GM12878 (cell line): ENCODE data around the gene SETD2. TPM values are rescaled to one million over a fixed set of nuclear protein-coding genes. Genes with fewer than 3 reads are reported as not detected.
"Not testable (repeated sequence)": the region's sequence is repeated elsewhere in the genome, so short reads cannot be mapped to it uniquely, and the experiment has no call there.

ENCODE experiments used
- ATAC-seq: fragments of 200-7000 bp; cut with Tn5 transposase; 3 replicates; pipeline ENCODE4 v1.9.1; 2020; ENCODE audit warnings: mild to moderate bottlenecking, moderate library complexity
- BruUV-seq: library from RNA; stranded (reverse); fragments of 400-500 nt; replicated peaks from 2 replicates; lab custom pipeline; 2021; lab: Mats Ljungman, UMichigan
- CTCF ChIA-PET: fragments of 300-600 bp; sonication (Branson Sonifier 250); formaldehyde crosslinking; extraction: SDS; loops from one replicate; lab custom pipeline; 2021; ENCODE audit warnings: inconsistent platforms; lab: Yijun Ruan, JAX
- POLR2A ChIA-PET: fragments of 350-600 bp; formaldehyde crosslinking; extraction: SDS; loops from one replicate; lab custom pipeline; 2021; ENCODE audit warnings: inconsistent platforms; lab: Charles Lee
- RAD21 ChIA-PET: fragments of 300-600 bp; sonication (Branson Sonifier 250); formaldehyde crosslinking; loops from one replicate; lab custom pipeline; 2023; ENCODE audit warnings: antibody characterized with exemption; ENCODE audit not compliant: unreplicated experiment; lab: Charles Lee
- SMC1A ChIA-PET: fragments of 300-600 bp; sonication (Branson Sonifier 250); formaldehyde crosslinking; loops from one replicate; lab custom pipeline; 2023; ENCODE audit not compliant: unreplicated experiment, uncharacterized antibody; lab: Charles Lee
- DNase-seq: peaks from one replicate; pipeline ENCODE4 v3.0.0-alpha.2; 2011; ENCODE audit warnings: low read depth, low spot score
- FAIRE-seq: peaks from 3 replicates; lab custom pipeline; 2011; peaks lifted over from hg19 to GRCh38; lab: Jason Lieb, UNC
- H2AFZ ChIP-seq: 2 replicates; pipeline ENCODE4 v1.6.0; 2011; ENCODE audit warnings: low read depth, low read length, control low read depth; ENCODE audit not compliant: control insufficient read depth
- H3K27ac ChIP-seq: 2 replicates; pipeline ENCODE4 v1.5.1; 2011; ENCODE audit warnings: control low read depth; ENCODE audit not compliant: control insufficient read depth, insufficient read depth
- H3K27me3 ChIP-seq, 2 experiments: replicated peaks in 1 of 2; 2 replicates each; pipeline versions ENCODE4 v1.6.0 to v1.6.1; 2011; ENCODE audit warnings: low read length in 1 of 2; ENCODE audit not compliant: control insufficient read depth in 2 of 2, insufficient read depth in 2 of 2
- H3K36me3 ChIP-seq, 2 experiments: 2 replicates each; pipeline ENCODE4 v1.5.1; 2011; ENCODE audit warnings: low read length in 1 of 2; ENCODE audit not compliant: control insufficient read depth in 2 of 2, insufficient read depth in 2 of 2
- H3K4me1 ChIP-seq: 2 replicates; pipeline ENCODE4 v1.6.1; 2011; ENCODE audit warnings: mild to moderate bottlenecking, low read length, moderate library complexity, mixed read lengths; ENCODE audit not compliant: control insufficient read depth, insufficient read depth
- H3K4me2 ChIP-seq: 2 replicates; pipeline ENCODE4 v1.6.0; 2011; ENCODE audit warnings: control low read depth; ENCODE audit not compliant: control insufficient read depth, insufficient read depth
- H3K4me3 ChIP-seq: fragments of 200-600 bp; sonication (generic); 2 replicates; pipeline ENCODE4 v1.5.1; 2016
- H3K79me2 ChIP-seq: 2 replicates; pipeline ENCODE4 v1.6.0; 2011; ENCODE audit warnings: low read length; ENCODE audit not compliant: control insufficient read depth, insufficient read depth
- H3K9ac ChIP-seq: 2 replicates; pipeline ENCODE4 v1.8.0; 2011; ENCODE audit warnings: low read length, control low read depth, mixed read lengths; ENCODE audit not compliant: control insufficient read depth, insufficient read depth
- H3K9me3 ChIP-seq: replicated peaks from 3 replicates; pipeline ENCODE4 v1.5.1; 2011; ENCODE audit warnings: mild to moderate bottlenecking, low read length; ENCODE audit not compliant: control insufficient read depth, insufficient read depth
- H4K20me1 ChIP-seq: 2 replicates; pipeline ENCODE4 v1.6.0; 2011; ENCODE audit not compliant: control insufficient read depth, insufficient read depth
- BCL11A ChIP-seq: IDR thresholded peaks from 2 replicates; pipeline ENCODE4 v1.6.1; 2011; ENCODE audit warnings: low read depth, low read length
- CEBPB ChIP-seq, 2 experiments: fragments of 150-350 bp in 1 of 2; IDR thresholded peaks; 2 replicates each; pipeline ENCODE4 v1.6.1; 2012 to 2014; ENCODE audit warnings: low read depth in 2 of 2, low read length in 2 of 2, borderline replicate concordance in 1 of 2, inconsistent platforms in 1 of 2
- CREB1 ChIP-seq: IDR thresholded peaks from 2 replicates; pipeline ENCODE4 v1.6.1; 2012; ENCODE audit warnings: low read depth, mild to moderate bottlenecking, inconsistent platforms
- FOS ChIP-seq: IDR thresholded peaks from 3 replicates; pipeline ENCODE4 v1.6.1; 2011; ENCODE audit warnings: borderline replicate concordance; ENCODE audit not compliant: insufficient read length; ENCODE audit errors: extremely low read depth
- HCFC1 ChIP-seq: fragments of 150-350 bp; IDR thresholded peaks from 2 replicates; pipeline ENCODE4 v1.6.1; 2014; ENCODE audit warnings: low read length
- KLF5 ChIP-seq: fragments of 450-650 bp; IDR thresholded peaks from 2 replicates; pipeline ENCODE4 v1.6.1; 2014; ENCODE audit warnings: mild to moderate bottlenecking; ENCODE audit not compliant: partially characterized antibody
- NFYB ChIP-seq: IDR thresholded peaks from 2 replicates; pipeline ENCODE4 v1.6.1; 2011; ENCODE audit warnings: low read depth, mild to moderate bottlenecking, low read length, improper control_type of control experiment, moderate library complexity; ENCODE audit not compliant: insufficient read depth
- PKNOX1 ChIP-seq: fragments of 450-650 bp; IDR thresholded peaks from 2 replicates; pipeline ENCODE4 v1.6.1; 2016; ENCODE audit warnings: mild to moderate bottlenecking
- ZBTB33 ChIP-seq: fragments of 450-650 bp; IDR thresholded peaks from 2 replicates; pipeline ENCODE4 v1.6.1; 2017; ENCODE audit warnings: mild to moderate bottlenecking
- ZNF217 ChIP-seq: fragments of 450-650 bp; IDR thresholded peaks from 2 replicates; pipeline ENCODE4 v1.6.1; 2017; ENCODE audit warnings: antibody characterized with exemption, mild to moderate bottlenecking
- ZNF622 ChIP-seq: fragments of 450-650 bp; IDR thresholded peaks from 2 replicates; pipeline ENCODE4 v1.6.1; 2017; ENCODE audit warnings: mild to moderate bottlenecking, inconsistent platforms
- WGBS: methylation state at CpG from one replicate; pipeline ENCODE4 v1.1.6; 2016; ENCODE audit warnings: low lambda C conversion rate; ENCODE audit not compliant: insufficient replicate concordance, insufficient coverage; ENCODE audit errors: missing lambda C conversion rate; 5-methylcytosine and 5-hydroxymethylcytosine counted together
- in situ Hi-C: fragments of 300-500 bp; cut with MboI; formaldehyde crosslinking; loops from 9 replicates; pipeline ENCODE4 v1.14.3; 2018; ENCODE audit warnings: mixed read lengths
- intact Hi-C: fragments of 100-400 bp; cut with micrococcal nuclease; formaldehyde crosslinking; loops from one replicate; pipeline ENCODE4 v1.14.2; 2022; ENCODE audit not compliant: unreplicated experiment
- polyA plus RNA-seq, 11 experiments: library from polyadenylated mRNA; depleted of rRNA in 4 of 11; unstranded in 6 of 11; stranded (reverse) in 5 of 11; fragments of >200 nt; fragmentation: Nextera tagmentation in 4 of 11; fragmentation: Illumina TruSeq in 1 of 11; extraction: Ambion mirVana in 4 of 11; extraction: Trizol in 1 of 11; gene quantifications; 1 replicate in 1 of 11; 2 replicates in 10 of 11; pipeline versions ENCODE4 v1.2.1 to v1.2.3, GENCODE V29; 2011 to 2016; ENCODE audit warnings: inconsistent platforms in 2 of 11, missing spikeins in 2 of 11, low read depth in 1 of 11
- total RNA-seq, 4 experiments: library from RNA; depleted of rRNA in 3 of 4; stranded (reverse); fragments of >200 nt in 3 of 4; fragmentation: Illumina TruSeq in 1 of 4; extraction: Trizol in 1 of 4; gene quantifications; 2 replicates each; pipeline versions ENCODE4 v1.2.1 to v1.2.3, GENCODE V29; 2013 to 2021

The SETD2 gene
- total and polyA plus RNA-seq, 10 of the 15 experiments (the other 5 are each of a cell fraction or from before 2014, with no cell fraction given): 8.4 to 44.9 (median 24.5) TPM

- TF ChIP-seq ZNF217: no peak
Observed at GRCh38 chr3:47034868-47035489, 128.9 kb downstream of the SETD2 start (continued).

GRCh38 chr3:47031041-47031440 is 132.9 kb downstream of the SETD2 start:
- in situ Hi-C loops, FAIRE-seq: not testable (repeated sequence)
- RAD21 ChIA-PET: interaction anchor here (1.2 kb wide), 1 partner anchor 11 kb away, joined by 4 read pairs; no protein-coding TSS in a partner anchor

GRCh38 chr3:47028667-47029066 is 135.2 kb downstream of the SETD2 start:
- Histone ChIP-seq H3K36me3 (peaks cover 0 to 2% of the 10 kb centered on the region in 2 experiments; a peak in 2 of 4 replicates), H4K20me1 (no peaks in the 10 kb centered on the region; the same call in 1 of the 2 replicates), H3K27ac (no peak overlapping the region), H3K79me2 (no peaks in the 10 kb centered on the region; the same call in 1 of the 2 replicates), H2AFZ (no peak overlapping the region), H3K9ac (no peak overlapping the region), H3K27me3 (no peaks in the 10 kb centered on the region), H3K9me3 (no peaks in the 10 kb centered on the region), H3K4me1 (no peaks in the 10 kb centered on the region), H3K4me3 (no peak overlapping the region), H3K4me2 (no peak overlapping the region)
- CTCF ChIA-PET: interaction anchor here (0.6 to 1.9 kb wide), 7 partner anchors 10 to 1897 kb away, joined by 3 to 5 read pairs (median 4); no protein-coding TSS in a partner anchor
- DNase-seq (no peak), ATAC-seq (no peak), FAIRE-seq (peak; percentile 52)
- WGBS: 100% methylated on average over 1 of the region's 1 CpG
- BruUV-seq: no TSS peak
- RAD21 ChIA-PET: interaction anchor here (0.9 kb wide), 1 partner anchor 70 kb away, joined by 3 read pairs; no protein-coding TSS in a partner anchor
- intact Hi-C loops: no loop called here
- POLR2A ChIA-PET: interaction anchor here (0.6 to 0.8 kb wide), 4 partner anchors 9 to 74 kb away, joined by 3 to 6 read pairs (median 4); no protein-coding TSS in a partner anchor
- SMC1A ChIA-PET: interaction anchor here (0.6 to 8.9 kb wide), 6 partner anchors 9 to 46 kb away, joined by 3 to 83 read pairs (median 4); no protein-coding TSS in a partner anchor
- in situ Hi-C loops: no loop called here
- TF ChIP-seq ZNF622: no peak
- TF ChIP-seq ZBTB33: no peak
- no peak for TF ChIP-seq CEBPB (IDR thresholded peaks at IDR 0.05; ENCODE audit: borderline replicate concordance in 1 of 2, low read depth in 2 of 2, low read length in 2 of 2)
- TF ChIP-seq KLF5: no peak
- TF ChIP-seq HCFC1: no peak
- TF ChIP-seq NFYB: no peak
- no peak for TF ChIP-seq PKNOX1
- no peak for TF ChIP-seq BCL11A
- TF ChIP-seq FOS: no peak

More at GRCh38 chr3:47031041-47031440, 132.9 kb downstream of the SETD2 start:
- peak; percentile 33; the same call in 1 of the 2 replicates for TF ChIP-seq CREB1
- ChIA-PET SMC1A (interaction anchor here (1.3 to 8.9 kb wide), 4 partner anchors 9 to 316 kb away, joined by 3 to 83 read pairs (median 14); no protein-coding TSS in a partner anchor), POLR2A (interaction anchor here (1.1 to 1.9 kb wide), 2 partner anchors 11 to 51 kb away, joined by 3 to 4 read pairs; no protein-coding TSS in a partner anchor), CTCF (interaction anchor here (1.0 to 4.0 kb wide), 2 partner anchors 10 to 16 kb away, joined by 3 to 27 read pairs; no protein-coding TSS in a partner anchor)
- H3K9me3 ChIP-seq, H3K4me2 ChIP-seq, H3K27me3 ChIP-seq, intact Hi-C loops, BruUV-seq, H3K27ac ChIP-seq, H3K4me1 ChIP-seq, DNase-seq, H3K9ac ChIP-seq, H3K79me2 ChIP-seq, H2AFZ ChIP-seq, H3K4me3 ChIP-seq, ATAC-seq, H4K20me1 ChIP-seq: not testable (repeated sequence)
- peaks cover 0 to 14% of the 10 kb centered on the region in 2 experiments; a peak in 2 of 4 replicates for H3K36me3 ChIP-seq
- 83% methylated on average over 4 of the region's 4 CpGs for WGBS
